Calu3 (cell line): ENCODE data around the gene GPR162. TPM values are rescaled to one million over a fixed set of nuclear protein-coding genes. Genes with fewer than 3 reads are reported as not detected.

ENCODE experiments used
- BruUV-seq: library from RNA; stranded (reverse); fragments of 400-500 nt; replicated peaks from 2 replicates; lab custom pipeline; 2021; lab: Mats Ljungman, UMichigan
- CTCF ChIA-PET: fragments of 300-600 bp; sonication (Branson Sonifier 250); formaldehyde crosslinking; loops from one replicate; lab custom pipeline; 2022; ENCODE audit warnings: antibody characterized with exemption; lab: Charles Lee
- DNase-seq: peaks from one replicate; pipeline ENCODE4 v3.0.0; 2022
- H3K27ac Mint-ChIP-seq: one replicate; pipeline ENCODE4 v1.8.0; 2022; ENCODE audit warnings: mixed read lengths; ENCODE audit not compliant: unreplicated experiment
- H3K27me3 Mint-ChIP-seq: one replicate; pipeline ENCODE4 v1.8.0; 2022; ENCODE audit warnings: mixed read lengths; ENCODE audit not compliant: unreplicated experiment
- H3K36me3 Mint-ChIP-seq: one replicate; pipeline ENCODE4 v1.8.0; 2022; ENCODE audit warnings: mild to moderate bottlenecking, moderate library complexity, mixed read lengths; ENCODE audit not compliant: insufficient read depth, unreplicated experiment
- H3K4me1 Mint-ChIP-seq: one replicate; pipeline ENCODE4 v1.8.0; 2022; ENCODE audit warnings: mild to moderate bottlenecking, low read depth, mixed read lengths; ENCODE audit not compliant: unreplicated experiment
- H3K4me3 Mint-ChIP-seq: one replicate; pipeline ENCODE4 v1.8.0; 2022; ENCODE audit warnings: mild to moderate bottlenecking, low read depth, moderate library complexity, mixed read lengths; ENCODE audit not compliant: unreplicated experiment
- H3K9me3 Mint-ChIP-seq: one replicate; pipeline ENCODE4 v1.8.0; 2022; ENCODE audit warnings: low read depth, mixed read lengths; ENCODE audit not compliant: unreplicated experiment
- CTCF ChIP-seq: fragments of 200-600 bp; IDR thresholded peaks from one replicate; pipeline ENCODE4 v1.8.0; 2022; ENCODE audit warnings: antibody characterized with exemption; ENCODE audit not compliant: unreplicated experiment
- intact Hi-C: fragments of 100-400 bp; cut with micrococcal nuclease; formaldehyde crosslinking; loops from one replicate; pipeline ENCODE4 v1.10.0; 2022; ENCODE audit not compliant: unreplicated experiment
- total RNA-seq: library from RNA; stranded (reverse); gene quantifications from 2 replicates; pipeline ENCODE4 v1.2.3, GENCODE V29; 2022

GPR162 gene
- total RNA-seq, 1 experiment from 2014 or later, result not detected

GRCh38 chr12:6828781-6829535 lies 7.3 kb downstream of the GPR162 start:
- H3K27ac Mint-ChIP-seq, result no peak overlapping the region
- H3K36me3 Mint-ChIP-seq, result peaks cover 16% of the 10 kb centered on the region
- intact Hi-C loops, result loop anchor here (5.0 to 10.0 kb wide), 2 partner anchors 214 to 277 kb away; no protein-coding TSS in a partner anchor
- DNase-seq, result peak; percentile 19
- peaks cover 16% of the 10 kb centered on the region for H3K4me1 Mint-ChIP-seq
- no TSS peak for BruUV-seq
- CTCF ChIA-PET, result interaction anchor here (0.9 to 1.8 kb wide), 2 partner anchors 23 to 62 kb away, joined by 4 read pairs; partner anchors contain the start of genes CDCA3 and USP5
- H3K4me3 Mint-ChIP-seq, result peak overlapping the region; percentile 75
- no peak for TF ChIP-seq CTCF
- H3K9me3 Mint-ChIP-seq, result no peaks in the 10 kb centered on the region
- H3K27me3 Mint-ChIP-seq, result peaks cover 96% of the 10 kb centered on the region

GRCh38 chr12:6829536-6830220 lies 8.1 kb downstream of the GPR162 start:
- Mint-ChIP-seq H3K36me3 (peaks cover 16% of the 10 kb centered on the region), H3K4me3 (peak overlapping the region; percentile 75), H3K9me3 (no peaks in the 10 kb centered on the region), H3K4me1 (peaks cover 23% of the 10 kb centered on the region), H3K27me3 (peaks cover 96% of the 10 kb centered on the region), H3K27ac (no peak overlapping the region)
- BruUV-seq, result no TSS peak
- CTCF ChIA-PET, result interaction anchor here (0.9 to 1.8 kb wide), 2 partner anchors 22 to 63 kb away, joined by 4 read pairs; partner anchors contain the start of genes CDCA3 and USP5
- intact Hi-C loops, result loop anchor here (5.0 to 10.0 kb wide), 2 partner anchors 215 to 277 kb away; no protein-coding TSS in a partner anchor
- TF ChIP-seq CTCF, result no peak
- DNase-seq, result no peak

GRCh38 chr12:6830286-6830890 lies 8.8 kb downstream of the GPR162 start:
- no peak for DNase-seq
- Mint-ChIP-seq H3K9me3 (no peaks in the 10 kb centered on the region), H3K27me3 (peaks cover 93% of the 10 kb centered on the region), H3K4me3 (no peak overlapping the region), H3K4me1 (peaks cover 26% of the 10 kb centered on the region), H3K36me3 (peaks cover 16% of the 10 kb centered on the region), H3K27ac (no peak overlapping the region)
- CTCF ChIA-PET, result interaction anchor here (0.6 to 1.6 kb wide), 6 partner anchors 9 to 106 kb away, joined by 3 to 6 read pairs (median 4); partner anchors contain the start of genes CDCA3, GPR162 and USP5
- TF ChIP-seq CTCF, result no peak
- intact Hi-C loops, result no loop called here
- no TSS peak for BruUV-seq

GRCh38 chr12:6830999-6831398 lies 9.4 kb downstream of the GPR162 start:
- peaks cover 16% of the 10 kb centered on the region for H3K36me3 Mint-ChIP-seq
- no peak overlapping the region for H3K27ac Mint-ChIP-seq
- peaks cover 29% of the 10 kb centered on the region for H3K4me1 Mint-ChIP-seq
- H3K27me3 Mint-ChIP-seq, result peaks cover 88% of the 10 kb centered on the region
- DNase-seq, result no peak
- no peak overlapping the region for H3K4me3 Mint-ChIP-seq
- no peak for TF ChIP-seq CTCF
- intact Hi-C loops, result no loop called here
- no peaks in the 10 kb centered on the region for H3K9me3 Mint-ChIP-seq
- CTCF ChIA-PET, result interaction anchor here (0.6 to 1.6 kb wide), 4 partner anchors 10 to 61 kb away, joined by 3 to 6 read pairs (median 4); partner anchors contain the start of genes CDCA3, GPR162 and USP5
- no TSS peak for BruUV-seq
